ENCODE data around the gene ADGRV1.
"Not testable (repeated sequence)": the region's sequence is repeated elsewhere in the genome, so short reads cannot be mapped to it uniquely, and the experiment has no call there.

The ADGRV1 gene

GRCh38 chr5:90593083-90593482 is 34.5 kb downstream of the ADGRV1 start:
- DNase-seq (ENCODE audit: low read depth in 2 of 2): not testable (repeated sequence)

- DNase-seq (ENCODE audit: low read depth in 2 of 2): not testable (repeated sequence)
Measured at GRCh38 chr5:90595766-90596165, 37.2 kb downstream of the ADGRV1 start.

- DNase-seq (ENCODE audit: low read depth in 2 of 2): no peak
Measured at GRCh38 chr5:90598293-90598692, 39.7 kb downstream of the ADGRV1 start.

GRCh38 chr5:90600307-90600706 is 41.7 kb downstream of the ADGRV1 start:
- DNase-seq (ENCODE audit: low read depth in 2 of 2): not testable (repeated sequence)

- no peak for DNase-seq (ENCODE audit: low read depth in 2 of 2)
Measured at GRCh38 chr5:90601468-90601867, 42.9 kb downstream of the ADGRV1 start.

- DNase-seq (ENCODE audit: low read depth in 2 of 2): no peak
Measured at GRCh38 chr5:90602681-90603080, 44.1 kb downstream of the ADGRV1 start.

GRCh38 chr5:90606539-90606938 is 47.9 kb downstream of the ADGRV1 start:
- no peak for DNase-seq (ENCODE audit: low read depth in 2 of 2)

- DNase-seq (ENCODE audit: low read depth in 2 of 2): no peak
Measured at GRCh38 chr5:90612919-90613318, 54.3 kb downstream of the ADGRV1 start.

- no peak for DNase-seq (ENCODE audit: low read depth in 2 of 2)
Measured at GRCh38 chr5:90613459-90613858, 54.9 kb downstream of the ADGRV1 start.

GRCh38 chr5:90613918-90614504 is 55.4 kb downstream of the ADGRV1 start:
- DNase-seq (ENCODE audit: low read depth in 2 of 2): no peak

- no peak for DNase-seq (ENCODE audit: low read depth in 2 of 2)
Measured at GRCh38 chr5:90615355-90615754, 56.8 kb downstream of the ADGRV1 start.

- DNase-seq (ENCODE audit: low read depth in 2 of 2): no peak
Measured at GRCh38 chr5:90618071-90618470, 59.5 kb downstream of the ADGRV1 start.

- not testable (repeated sequence) for DNase-seq (ENCODE audit: low read depth in 2 of 2)
Measured at GRCh38 chr5:90619762-90620161, 61.2 kb downstream of the ADGRV1 start.

GRCh38 chr5:90621848-90622247 is 63.3 kb downstream of the ADGRV1 start:
- no peak for DNase-seq (ENCODE audit: low read depth in 2 of 2)

- no peak for DNase-seq (ENCODE audit: low read depth in 2 of 2)
Measured at GRCh38 chr5:90626493-90626892, 67.9 kb downstream of the ADGRV1 start.

- DNase-seq (ENCODE audit: low read depth in 2 of 2): no peak
Measured at GRCh38 chr5:90628492-90628891, 69.9 kb downstream of the ADGRV1 start.

- DNase-seq (ENCODE audit: low read depth in 2 of 2): no peak
Measured at GRCh38 chr5:90632791-90633190, 74.2 kb downstream of the ADGRV1 start.

GRCh38 chr5:90636948-90637347 is 78.4 kb downstream of the ADGRV1 start:
- DNase-seq (ENCODE audit: low read depth in 2 of 2): no peak

- DNase-seq (ENCODE audit: low read depth in 2 of 2): no peak
Measured at GRCh38 chr5:90637731-90638130, 79.1 kb downstream of the ADGRV1 start.

GRCh38 chr5:90638878-90639277 is 80.3 kb downstream of the ADGRV1 start:
- DNase-seq (ENCODE audit: low read depth in 2 of 2): no peak

- DNase-seq (ENCODE audit: low read depth in 2 of 2): no peak
Measured at GRCh38 chr5:90640484-90641059, 82.0 kb downstream of the ADGRV1 start.

GRCh38 chr5:90641528-90641927 is 82.9 kb downstream of the ADGRV1 start:
- DNase-seq (ENCODE audit: low read depth in 2 of 2): no peak

GRCh38 chr5:90642706-90643229 is 84.2 kb downstream of the ADGRV1 start:
- no peak for DNase-seq (ENCODE audit: low read depth in 2 of 2)

GRCh38 chr5:90644132-90644531 is 85.5 kb downstream of the ADGRV1 start:
- DNase-seq (ENCODE audit: low read depth in 2 of 2): no peak

All from stimulated activated CD8-positive, alpha-beta memory T cell treated with anti-CD3 and anti-CD28 coated beads, Interleukin-7, amount 100 ng/mL, for 4 hours (primary cell).